Neural crest cell (in vitro differentiated cells): ENCODE data around the gene PPP2R2D. TPM values are rescaled to one million over a fixed set of nuclear protein-coding genes. Genes with fewer than 3 reads are reported as not detected.

ENCODE experiments used
- DNase-seq: peaks from one replicate; pipeline ENCODE4 v3.0.0; 2021; ENCODE audit warnings: low read depth, mixed read lengths, low spot score
- H3K27ac Mint-ChIP-seq: one replicate; pipeline ENCODE4 v1.8.0; 2021; ENCODE audit warnings: mild to moderate bottlenecking, mixed read lengths; ENCODE audit not compliant: unreplicated experiment
- H3K27me3 Mint-ChIP-seq: 2 replicates; pipeline ENCODE4 v1.8.0; 2021; ENCODE audit warnings: low read depth, mild to moderate bottlenecking, mixed read lengths
- H3K36me3 Mint-ChIP-seq: 2 replicates; pipeline ENCODE4 v1.8.0; 2021; ENCODE audit warnings: low read depth, mild to moderate bottlenecking, mixed read lengths
- H3K4me1 Mint-ChIP-seq: 2 replicates; pipeline ENCODE4 v1.8.0; 2021; ENCODE audit warnings: mixed read lengths
- H3K4me3 Mint-ChIP-seq: one replicate; pipeline ENCODE4 v1.8.0; 2021; ENCODE audit warnings: mild to moderate bottlenecking, mixed read lengths
- H3K9me3 Mint-ChIP-seq: 2 replicates; pipeline ENCODE4 v1.8.0; 2021; ENCODE audit warnings: mixed read lengths
- total RNA-seq: library from RNA; stranded (reverse); gene quantifications from 2 replicates; pipeline ENCODE4 v1.2.1, GENCODE V29; 2021
- TF ChIP-seq, protein P1 (sequence below): fragments of 200-600 bp; sonication (generic); conservative IDR thresholded peaks from 2 replicates; pipeline ENCODE4 v1.5.0; 2021; ENCODE audit warnings: antibody characterized with exemption, mild to moderate bottlenecking

Gene PPP2R2D
- total RNA-seq, 1 donor from 2014 or later: 39.3 TPM

- H3K4me1 Mint-ChIP-seq: no peaks in the 10 kb centered on the region
These were observed 42.7 kb upstream of the PPP2R2D start for GRCh38 chr10:131858118-131858515.

DNA sequence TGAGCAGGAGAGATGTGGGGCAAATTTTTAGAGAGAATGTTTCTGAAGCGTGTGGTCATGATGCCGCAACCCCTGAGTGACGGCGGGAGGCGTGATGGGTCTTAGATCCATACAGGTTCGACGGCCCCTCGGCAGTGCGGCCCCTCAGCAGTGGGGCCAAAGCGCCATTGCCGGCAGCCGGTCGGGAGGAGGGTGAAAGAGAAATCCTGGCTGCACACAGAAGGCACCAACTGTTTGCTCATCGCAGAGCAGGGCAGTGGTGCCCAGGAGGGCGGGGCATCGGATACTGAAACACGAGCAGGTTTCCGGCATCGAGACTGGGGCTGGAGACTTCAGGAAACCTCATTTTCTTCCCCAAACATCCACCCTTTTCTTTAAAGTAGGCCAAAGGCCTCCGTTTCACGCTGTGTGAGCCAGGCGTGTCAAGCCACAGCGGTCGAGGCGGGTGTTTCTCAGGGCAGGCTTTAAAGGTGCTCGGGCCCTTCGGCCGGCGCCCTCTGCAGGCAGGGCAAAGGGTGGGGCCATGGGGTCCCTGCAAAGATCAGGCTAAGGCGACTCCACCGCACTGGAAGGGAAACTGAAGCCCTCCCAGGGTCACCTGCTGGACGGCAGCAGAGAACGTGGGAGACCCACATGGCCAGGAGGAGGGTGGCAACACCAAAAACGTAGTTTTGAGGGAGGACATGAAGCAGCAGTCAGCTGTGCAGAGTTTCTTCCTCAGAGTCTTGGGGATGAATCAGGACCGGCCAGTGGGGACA lies 42.0 kb upstream of the PPP2R2D start:
- no peaks in the 10 kb centered on the region for H3K36me3 Mint-ChIP-seq
- H3K9me3 Mint-ChIP-seq: peaks cover 3% of the 10 kb centered on the region
- H3K4me1 Mint-ChIP-seq: no peaks in the 10 kb centered on the region
- peaks cover 16% of the 10 kb centered on the region for H3K27me3 Mint-ChIP-seq
- DNase-seq: no peak
- no peak overlapping the region for H3K27ac Mint-ChIP-seq
- H3K4me3 Mint-ChIP-seq: no peak overlapping the region
- TF ChIP-seq, protein P1, sequence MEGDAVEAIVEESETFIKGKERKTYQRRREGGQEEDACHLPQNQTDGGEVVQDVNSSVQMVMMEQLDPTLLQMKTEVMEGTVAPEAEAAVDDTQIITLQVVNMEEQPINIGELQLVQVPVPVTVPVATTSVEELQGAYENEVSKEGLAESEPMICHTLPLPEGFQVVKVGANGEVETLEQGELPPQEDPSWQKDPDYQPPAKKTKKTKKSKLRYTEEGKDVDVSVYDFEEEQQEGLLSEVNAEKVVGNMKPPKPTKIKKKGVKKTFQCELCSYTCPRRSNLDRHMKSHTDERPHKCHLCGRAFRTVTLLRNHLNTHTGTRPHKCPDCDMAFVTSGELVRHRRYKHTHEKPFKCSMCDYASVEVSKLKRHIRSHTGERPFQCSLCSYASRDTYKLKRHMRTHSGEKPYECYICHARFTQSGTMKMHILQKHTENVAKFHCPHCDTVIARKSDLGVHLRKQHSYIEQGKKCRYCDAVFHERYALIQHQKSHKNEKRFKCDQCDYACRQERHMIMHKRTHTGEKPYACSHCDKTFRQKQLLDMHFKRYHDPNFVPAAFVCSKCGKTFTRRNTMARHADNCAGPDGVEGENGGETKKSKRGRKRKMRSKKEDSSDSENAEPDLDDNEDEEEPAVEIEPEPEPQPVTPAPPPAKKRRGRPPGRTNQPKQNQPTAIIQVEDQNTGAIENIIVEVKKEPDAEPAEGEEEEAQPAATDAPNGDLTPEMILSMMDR: no peak

More at GRCh38 chr10:131858118-131858515, 42.7 kb upstream of the PPP2R2D start:
- H3K27ac Mint-ChIP-seq: no peak overlapping the region
- TF ChIP-seq, protein P1: no peak
- no peak overlapping the region for H3K4me3 Mint-ChIP-seq
- H3K9me3 Mint-ChIP-seq: peaks cover 3% of the 10 kb centered on the region
- H3K27me3 Mint-ChIP-seq: peaks cover 16% of the 10 kb centered on the region
- no peak for DNase-seq
- H3K36me3 Mint-ChIP-seq: no peaks in the 10 kb centered on the region

GRCh38 chr10:131859341-131860020 lies 41.3 kb upstream of the PPP2R2D start:
- Mint-ChIP-seq H3K36me3 (no peaks in the 10 kb centered on the region), H3K27ac (no peak overlapping the region), H3K9me3 (peaks cover 3% of the 10 kb centered on the region), H3K4me1 (no peaks in the 10 kb centered on the region), H3K27me3 (peaks cover 16% of the 10 kb centered on the region), H3K4me3 (no peak overlapping the region)
- TF ChIP-seq, protein P1: no peak
- DNase-seq: no peak

GRCh38 chr10:131860311-131860710 lies 40.5 kb upstream of the PPP2R2D start:
- no peak for DNase-seq
- Mint-ChIP-seq H3K27me3 (peaks cover 17% of the 10 kb centered on the region), H3K4me3 (no peak overlapping the region), H3K9me3 (peaks cover 3% of the 10 kb centered on the region), H3K4me1 (no peaks in the 10 kb centered on the region), H3K36me3 (no peaks in the 10 kb centered on the region), H3K27ac (no peak overlapping the region)
- TF ChIP-seq, protein P1: no peak

GRCh38 chr10:131860806-131861440 lies 39.9 kb upstream of the PPP2R2D start:
- Mint-ChIP-seq H3K9me3 (peaks cover 3% of the 10 kb centered on the region), H3K36me3 (no peaks in the 10 kb centered on the region), H3K4me3 (no peak overlapping the region), H3K4me1 (no peaks in the 10 kb centered on the region), H3K27ac (no peak overlapping the region), H3K27me3 (peaks cover 17% of the 10 kb centered on the region)
- DNase-seq: no peak
- TF ChIP-seq, protein P1: no peak
